ENCODE results near the gene TSPAN4. TPM values are rescaled to one million over a fixed set of nuclear protein-coding genes. Genes with fewer than 3 reads are reported as not detected.

Gene TSPAN4
- total and polyA plus RNA-seq, 12 donors = 22.2 to 66.5 (median 29.5) TPM

DNA sequence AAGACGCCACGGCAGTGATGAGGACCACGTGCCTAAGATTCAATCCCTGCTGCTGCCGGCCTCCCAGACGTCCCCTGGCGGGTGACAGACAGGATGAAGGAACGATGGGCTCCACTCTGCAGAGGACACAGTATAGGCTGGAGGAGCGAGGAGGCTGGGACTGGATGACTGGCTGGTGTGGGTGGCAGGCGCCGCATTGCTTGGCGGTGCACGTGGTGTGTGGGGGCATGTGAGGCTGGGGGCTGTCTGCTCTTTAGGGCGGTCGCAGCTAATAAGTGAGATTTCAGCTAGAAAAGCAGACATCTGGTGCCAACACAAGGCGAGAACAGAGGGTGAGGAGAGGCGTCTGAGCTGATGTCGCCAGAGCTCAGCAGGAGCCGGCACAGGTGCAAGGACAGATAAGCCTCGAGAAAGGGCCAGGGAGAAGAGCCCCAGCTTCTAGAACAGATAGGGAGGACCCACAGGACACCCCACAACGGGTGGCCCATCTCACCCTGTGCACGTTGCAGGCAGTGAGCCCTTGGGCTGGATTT, 33.2 kb downstream of the TSPAN4 start:
- no peak for ATAC-seq
- TF ChIP-seq, protein P1, sequence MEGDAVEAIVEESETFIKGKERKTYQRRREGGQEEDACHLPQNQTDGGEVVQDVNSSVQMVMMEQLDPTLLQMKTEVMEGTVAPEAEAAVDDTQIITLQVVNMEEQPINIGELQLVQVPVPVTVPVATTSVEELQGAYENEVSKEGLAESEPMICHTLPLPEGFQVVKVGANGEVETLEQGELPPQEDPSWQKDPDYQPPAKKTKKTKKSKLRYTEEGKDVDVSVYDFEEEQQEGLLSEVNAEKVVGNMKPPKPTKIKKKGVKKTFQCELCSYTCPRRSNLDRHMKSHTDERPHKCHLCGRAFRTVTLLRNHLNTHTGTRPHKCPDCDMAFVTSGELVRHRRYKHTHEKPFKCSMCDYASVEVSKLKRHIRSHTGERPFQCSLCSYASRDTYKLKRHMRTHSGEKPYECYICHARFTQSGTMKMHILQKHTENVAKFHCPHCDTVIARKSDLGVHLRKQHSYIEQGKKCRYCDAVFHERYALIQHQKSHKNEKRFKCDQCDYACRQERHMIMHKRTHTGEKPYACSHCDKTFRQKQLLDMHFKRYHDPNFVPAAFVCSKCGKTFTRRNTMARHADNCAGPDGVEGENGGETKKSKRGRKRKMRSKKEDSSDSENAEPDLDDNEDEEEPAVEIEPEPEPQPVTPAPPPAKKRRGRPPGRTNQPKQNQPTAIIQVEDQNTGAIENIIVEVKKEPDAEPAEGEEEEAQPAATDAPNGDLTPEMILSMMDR (IDR thresholded peaks at IDR 0.05) = no peak
- DNase-seq = no peak
- Histone ChIP-seq H3K9me3 (no peaks in the 10 kb centered on the region), H3K36me3 (peaks cover 0 to 21% (median 0%) of the 10 kb centered on the region in 9 donors), H3K27ac (no peak overlapping the region), H3K4me1 (peaks cover 0 to 10% (median 0%) of the 10 kb centered on the region in 9 donors), H3K4me3 (no peak overlapping the region), H3K27me3 (no peaks in the 10 kb centered on the region)
- 88 to 89% methylated on average over 21 of the region's 21 CpGs for WGBS, 2 donors
- intact Hi-C loops (cut with DNase I) = no loop called here

DNA sequence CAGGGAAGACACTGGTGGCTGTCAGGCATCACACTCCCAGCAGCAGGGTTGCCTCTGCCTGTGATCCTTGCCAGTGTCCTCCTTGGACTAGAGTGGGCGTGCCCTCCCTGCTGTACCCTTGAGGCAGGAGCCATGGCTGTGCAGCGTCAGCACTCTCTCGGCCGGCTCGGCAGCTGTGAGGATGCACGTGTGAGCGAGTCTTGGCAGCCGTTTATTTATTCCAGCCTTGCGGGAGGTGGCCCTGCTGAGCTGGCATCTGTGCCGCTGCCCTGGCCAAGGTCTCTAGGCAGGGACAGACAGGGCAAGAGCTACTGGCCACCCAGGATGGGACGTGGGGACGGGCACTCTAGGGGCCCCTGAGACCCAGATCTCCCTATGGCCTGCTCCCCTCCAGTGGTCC, 33.9 kb downstream of the TSPAN4 start:
- H3K27ac ChIP-seq = no peak overlapping the region
- TF ChIP-seq, protein P1 (IDR thresholded peaks at IDR 0.05) = no peak

GRCh38 chr11:877565-877964, 34.9 kb downstream of the TSPAN4 start:
- ATAC-seq (no peak), DNase-seq (no peak)
- peaks cover 0 to 10% (median 0%) of the 10 kb centered on the region in 9 donors for H3K4me1 ChIP-seq
- H3K27ac ChIP-seq = no peak overlapping the region
- TF ChIP-seq, protein P1 (IDR thresholded peaks at IDR 0.05) = no peak
- no peaks in the 10 kb centered on the region for H3K27me3 ChIP-seq
- intact Hi-C loops (cut with DNase I) = no loop called here
- no peak overlapping the region for H3K4me3 ChIP-seq
- peaks cover 0 to 35% (median 0%) of the 10 kb centered on the region in 9 donors for H3K36me3 ChIP-seq
- 95 to 96% methylated on average over 11 of the region's 11 CpGs for WGBS, 2 donors
- no peaks in the 10 kb centered on the region for H3K9me3 ChIP-seq

More for the DNA sequence above, 33.9 kb downstream of the TSPAN4 start:
- WGBS, 2 donors = 36 to 53% methylated on average over 12 of the region's 12 CpGs
- intact Hi-C loops (cut with DNase I) = no loop called here
- peaks cover 0 to 25% (median 0%) of the 10 kb centered on the region in 9 donors for H3K36me3 ChIP-seq
- H3K27me3 ChIP-seq = no peaks in the 10 kb centered on the region
- DNase-seq (peak; percentile 56 to 75), ATAC-seq (peak; percentile 71 to 92 (median 85))
- peaks cover 0 to 10% (median 0%) of the 10 kb centered on the region in 9 donors for H3K4me1 ChIP-seq
- no peaks in the 10 kb centered on the region for H3K9me3 ChIP-seq
- no peak overlapping the region for H3K4me3 ChIP-seq

DNA sequence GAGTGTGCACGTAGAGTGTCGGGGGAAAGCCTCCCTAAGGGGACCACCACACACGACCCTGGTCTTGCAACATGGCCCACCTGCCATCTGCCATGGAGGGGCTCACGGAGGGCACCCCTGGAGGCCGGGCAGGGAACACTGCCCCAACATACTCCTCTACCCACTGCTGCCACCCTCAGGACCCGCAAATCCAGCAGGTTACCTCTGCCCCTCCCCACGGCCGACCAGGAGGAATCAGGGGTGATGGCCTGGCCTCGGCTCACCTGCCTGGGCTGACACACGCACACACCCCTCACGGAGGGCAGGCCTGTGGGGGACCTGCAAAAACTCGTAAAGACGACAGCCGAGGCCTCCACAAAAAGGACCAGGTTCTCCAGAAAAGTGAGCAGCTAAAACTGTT, 37.8 kb downstream of the TSPAN4 start:
- peaks cover 0 to 52% (median 0%) of the 10 kb centered on the region in 9 donors for H3K36me3 ChIP-seq
- H3K27ac ChIP-seq = no peak overlapping the region
- intact Hi-C loops (cut with DNase I) = no loop called here
- no peak for DNase-seq
- H3K9me3 ChIP-seq = no peaks in the 10 kb centered on the region
- no peak overlapping the region for H3K4me3 ChIP-seq
- H3K4me1 ChIP-seq = peaks cover 0 to 10% (median 0%) of the 10 kb centered on the region in 9 donors
- no peak for ATAC-seq
- no peaks in the 10 kb centered on the region for H3K27me3 ChIP-seq
- WGBS, 2 donors = 91 to 94% methylated on average over 14 of the region's 14 CpGs
- TF ChIP-seq, protein P1 (IDR thresholded peaks at IDR 0.05) = no peak

All from heart right ventricle (tissue), 16 donors.